Endothelial cell of umbilical vein (primary cell): ENCODE data around the gene KCNJ15. TPM values are rescaled to one million over a fixed set of nuclear protein-coding genes. Genes with fewer than 3 reads are reported as not detected.
"Not testable (repeated sequence)": the region's sequence is repeated elsewhere in the genome, so short reads cannot be mapped to it uniquely, and the experiment has no call there.

Experiments
- BruUV-seq: library from RNA; stranded (reverse); fragments of 400-500 nt; replicated peaks from 2 replicates; lab custom pipeline; 2021; lab: Mats Ljungman, UMichigan
- CTCF ChIA-PET: fragments of 300-600, 350-600 bp; sonication (Branson Sonifier 250); formaldehyde crosslinking; loops from one replicate; lab custom pipeline; 2021; ENCODE audit warnings: antibody characterized with exemption, inconsistent platforms; lab: Charles Lee
- POLR2A ChIA-PET: fragments of 300-600, 350-600 bp; sonication (Branson Sonifier 250); formaldehyde crosslinking; loops from one replicate; lab custom pipeline; 2021; ENCODE audit warnings: antibody characterized with exemption, inconsistent platforms; lab: Charles Lee
- DNase-seq: peaks from one replicate; pipeline ENCODE4 v3.0.0-alpha.2; 2011; ENCODE audit warnings: low read depth, low spot score
- FAIRE-seq: peaks from 2 replicates; lab custom pipeline; 2011; peaks lifted over from hg19 to GRCh38; lab: Jason Lieb, UNC
- H2AFZ ChIP-seq: 2 replicates; pipeline ENCODE4 v1.6.0; 2012; ENCODE audit warnings: low read depth, low read length, control low read depth, inconsistent platforms
- H3K27ac ChIP-seq: 2 replicates; pipeline ENCODE4 v1.5.1; 2011; ENCODE audit warnings: low read depth, mild to moderate bottlenecking, control low read depth, low read length, moderate library complexity; ENCODE audit not compliant: insufficient read depth
- H3K27me3 ChIP-seq, 2 experiments: 2 replicates each; pipeline versions ENCODE4 v1.6.0 to v1.6.1; 2011; ENCODE audit warnings: low read length in 2 of 2, mixed read lengths in 1 of 2; ENCODE audit not compliant: control insufficient read depth in 2 of 2, insufficient read depth in 2 of 2
- H3K36me3 ChIP-seq, 2 experiments: 2 replicates in 1 of 2; 3 replicates in 1 of 2; pipeline ENCODE4 v1.5.1; 2011; ENCODE audit warnings: low read length in 2 of 2, mild to moderate bottlenecking in 1 of 2, moderate library complexity in 1 of 2; ENCODE audit not compliant: control insufficient read depth in 2 of 2, insufficient read depth in 2 of 2; ENCODE audit errors: extremely low read depth in 1 of 2
- H3K4me1 ChIP-seq: 3 replicates; pipeline ENCODE4 v1.5.1; 2011; ENCODE audit warnings: mild to moderate bottlenecking, low read length; ENCODE audit not compliant: control insufficient read depth, insufficient read depth; ENCODE audit errors: extremely low read depth
- H3K4me2 ChIP-seq: 2 replicates; pipeline ENCODE4 v1.6.1; 2011; ENCODE audit warnings: low read length, control low read depth, mixed read lengths; ENCODE audit not compliant: insufficient read depth
- H3K4me3 ChIP-seq, 3 experiments: fragments of 200-600 bp in 1 of 3; sonication (generic), shearing (Covaris generic) in 1 of 3; replicated peaks in 1 of 3; 2 replicates each; pipeline ENCODE4 v1.5.1; 2011 to 2016; ENCODE audit warnings: control low read depth in 3 of 3, low read length in 3 of 3, mild to moderate bottlenecking in 2 of 3, inconsistent platforms in 1 of 3, low read depth in 1 of 3, moderate library complexity in 1 of 3; ENCODE audit not compliant: insufficient read depth in 1 of 3
- H3K79me2 ChIP-seq: 2 replicates; pipeline ENCODE4 v1.6.0; 2012; ENCODE audit warnings: low read length, inconsistent platforms; ENCODE audit not compliant: control insufficient read depth, insufficient read depth
- H3K9ac ChIP-seq: replicated peaks from 2 replicates; pipeline ENCODE3; 2011; ENCODE audit warnings: low read length, control low read depth; ENCODE audit not compliant: insufficient read depth; ENCODE audit errors: extremely low read depth
- H3K9me1 ChIP-seq: replicated peaks from 3 replicates; pipeline ENCODE4 v1.6.0; 2011; ENCODE audit warnings: mild to moderate bottlenecking, low read length; ENCODE audit not compliant: control insufficient read depth, insufficient read depth; ENCODE audit errors: extremely low read depth
- H3K9me3 ChIP-seq: replicated peaks from 2 replicates; pipeline ENCODE4 v1.5.1; 2012; ENCODE audit warnings: low read length, inconsistent platforms; ENCODE audit not compliant: control insufficient read depth, insufficient read depth
- H4K20me1 ChIP-seq: replicated peaks from 2 replicates; pipeline ENCODE3; 2011; ENCODE audit warnings: mild to moderate bottlenecking, low read length; ENCODE audit not compliant: control insufficient read depth, insufficient read depth; ENCODE audit errors: extremely low read depth
- CTCF ChIP-seq, 2 donors: IDR thresholded peaks; 1 replicate in 1 of 2; 2 replicates in 1 of 2; pipeline ENCODE4 v1.5.1; 2011; ENCODE audit warnings: low read length in 2 of 2, mild to moderate bottlenecking in 2 of 2, moderate library complexity in 2 of 2, control low read depth in 1 of 2, inconsistent platforms in 1 of 2, low read depth in 1 of 2; ENCODE audit not compliant: insufficient read depth in 1 of 2; ENCODE audit errors: extremely low read depth in 1 of 2
- EZH2 ChIP-seq: IDR thresholded peaks from 2 replicates; pipeline ENCODE4 v1.6.1; 2012; ENCODE audit warnings: borderline replicate concordance, low read depth, mild to moderate bottlenecking, moderate library complexity, low read length, inconsistent platforms; ENCODE audit not compliant: severe bottlenecking
- FOS ChIP-seq: IDR thresholded peaks from 2 replicates; pipeline ENCODE4 v1.6.1; 2011; ENCODE audit warnings: mild to moderate bottlenecking, low read length, moderate library complexity, borderline replicate concordance; ENCODE audit not compliant: insufficient read depth
- GATA2 ChIP-seq: IDR thresholded peaks from 2 replicates; pipeline ENCODE4 v1.7.0; 2011; ENCODE audit warnings: low read depth, mild to moderate bottlenecking, moderate library complexity, mixed read lengths, low read length; ENCODE audit not compliant: insufficient read length, insufficient read depth
- JUN ChIP-seq: IDR thresholded peaks from 2 replicates; pipeline ENCODE4 v1.6.1; 2011; ENCODE audit warnings: borderline replicate concordance, low read depth; ENCODE audit not compliant: insufficient read length, insufficient read depth
- MAX ChIP-seq: IDR thresholded peaks from 2 replicates; pipeline ENCODE4 v1.6.1; 2011; ENCODE audit not compliant: insufficient read depth, insufficient read length
- MYC ChIP-seq: IDR thresholded peaks from one replicate; pipeline ENCODE4 v1.6.1; 2011; ENCODE audit warnings: mild to moderate bottlenecking, low read depth, low read length
- POLR2A ChIP-seq: IDR thresholded peaks from 2 replicates; pipeline ENCODE4 v1.6.1; 2012; ENCODE audit warnings: low read depth, mild to moderate bottlenecking, control low read depth, low read length
- POLR2AphosphoS5 ChIP-seq: IDR thresholded peaks from 2 replicates; pipeline ENCODE4 v1.6.1; 2012; ENCODE audit warnings: low read depth, mild to moderate bottlenecking, control low read depth, low read length, moderate library complexity; ENCODE audit not compliant: insufficient read depth
- dilution Hi-C: fragments of 300-500 bp; cut with MboI; formaldehyde crosslinking; loops from one replicate; pipeline ENCODE4 v1.15.0; 2019; ENCODE audit warnings: low sequenced_read_pairs; ENCODE audit not compliant: extremely low pct_ligation_motif_present
- intact Hi-C: fragments of 100-400 bp; cut with micrococcal nuclease; formaldehyde crosslinking; loops from one replicate; pipeline ENCODE4 v1.10.0; 2022
- polyA plus RNA-seq, 4 experiments: library from polyadenylated mRNA; depleted of rRNA in 3 of 4; stranded (reverse) in 3 of 4; unstranded in 1 of 4; fragments of >200 nt; gene quantifications; 2 replicates each; pipeline versions ENCODE4 v1.2.1 to v1.2.3, GENCODE V29; 2011 to 2012; ENCODE audit warnings: missing spikeins in 1 of 4
- total RNA-seq: library from RNA; stranded (reverse); gene quantifications from 2 replicates; pipeline ENCODE4 v1.2.3, GENCODE V29; 2021

KCNJ15 gene
- total and polyA plus RNA-seq, 2 donors (not counting 3 experiments of a cell fraction or from before 2014, with no cell fraction given) = 1.4 to 1.5 TPM

- DNase-seq (no peak), FAIRE-seq (no peak)
- no TSS peak for BruUV-seq
- Histone ChIP-seq H3K9ac (no peak overlapping the region), H3K27me3 (no peaks in the 10 kb centered on the region), H4K20me1 (no peaks in the 10 kb centered on the region), H3K79me2 (no peaks in the 10 kb centered on the region), H3K4me3 (no peak overlapping the region), H2AFZ (no peak overlapping the region), H3K9me1 (no peaks in the 10 kb centered on the region), H3K27ac (no peak overlapping the region), H3K4me2 (no peak overlapping the region), H3K36me3 (no peaks in the 10 kb centered on the region), H3K4me1 (peaks cover 2% of the 10 kb centered on the region), H3K9me3 (peaks cover under 1% of the 10 kb centered on the region)
- dilution Hi-C loops = no loop called here
- ChIA-PET POLR2A (no interaction called here), CTCF (interaction anchor here (1.2 to 4.8 kb wide), 8 partner anchors 8 to 117 kb away, joined by 3 to 23 read pairs (median 4); no protein-coding TSS in a partner anchor)
- TF ChIP-seq MYC (no peak), CTCF (IDR thresholded peaks at IDR 0.05; ENCODE audit: extremely low read depth in 1 of 2, insufficient read depth in 1 of 2, low read depth in 1 of 2, low read length in 2 of 2) (no peak), GATA2 (no peak), EZH2 (no peak), POLR2AphosphoS5 (no peak), POLR2A (no peak), JUN (no peak), MAX (no peak), FOS (no peak)
- intact Hi-C loops = no loop called here
Measured at GRCh38 chr21:38234395-38235142, 22.2 kb upstream of the KCNJ15 start.

GRCh38 chr21:38235251-38235650 lies 21.5 kb upstream of the KCNJ15 start:
- ChIA-PET CTCF (interaction anchor here (1.2 to 4.8 kb wide), 6 partner anchors 9 to 117 kb away, joined by 3 to 23 read pairs (median 4); no protein-coding TSS in a partner anchor), POLR2A (interaction anchor here (0.6 kb wide), 1 partner anchor 27 kb away, joined by 4 read pairs; no protein-coding TSS in a partner anchor)
- FAIRE-seq, H3K4me2 ChIP-seq, H3K27me3 ChIP-seq, H3K9me3 ChIP-seq, H3K4me3 ChIP-seq, intact Hi-C loops, H3K9ac ChIP-seq, H2AFZ ChIP-seq, H3K4me1 ChIP-seq, H3K27ac ChIP-seq, BruUV-seq, dilution Hi-C loops, H3K36me3 ChIP-seq, DNase-seq, H3K9me1 ChIP-seq, H3K79me2 ChIP-seq, H4K20me1 ChIP-seq: not testable (repeated sequence)
